Upper lobe of left lung (tissue), 4 donors: Measurements from ENCODE around the gene TEF.

Experiments
- EP300 ChIP-seq, 4 donors: sonication (generic); formaldehyde crosslinking; IDR thresholded peaks; one replicate each; pipeline ENCODE4 v1.5.1; 2017; ENCODE audit warnings: antibody characterized with exemption in 4 of 4, control low read depth in 2 of 4
- POLR2AphosphoS5 ChIP-seq, 2 donors: sonication (generic); formaldehyde crosslinking; IDR thresholded peaks; one replicate each; pipeline ENCODE4 v1.5.1; 2017; ENCODE audit warnings: antibody characterized with exemption in 2 of 2
- TF ChIP-seq, protein P1 (sequence below), 6 experiments: fragments of 450-650 bp in 4 of 6; fragments of 200-600 bp in 2 of 6; sonication (generic) in 2 of 6; IDR thresholded peaks; one replicate each; pipeline ENCODE4 v1.5.1; 2016 to 2019; ENCODE audit warnings: antibody characterized with exemption in 6 of 6

DNA sequence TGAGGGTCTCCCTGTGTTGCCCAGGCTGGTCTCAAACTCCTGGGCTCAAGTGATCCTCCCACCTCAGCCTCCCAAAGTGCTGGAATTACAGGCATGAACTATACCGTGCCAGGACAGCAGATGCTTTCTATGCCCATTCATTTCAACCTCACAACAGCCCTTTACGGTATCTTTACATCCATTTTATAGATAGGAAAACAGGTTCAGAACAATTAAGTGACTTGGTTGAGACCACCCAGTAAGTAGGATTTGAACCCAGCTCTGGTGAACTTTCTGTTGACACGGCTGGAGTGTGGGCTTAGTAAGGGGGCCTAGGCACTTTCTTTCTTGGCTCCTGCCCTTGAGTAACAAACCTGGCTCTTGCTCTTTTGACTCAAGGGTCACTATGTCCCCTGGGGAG lies 25.7 kb downstream of the TEF start:
- TF ChIP-seq, protein P1, sequence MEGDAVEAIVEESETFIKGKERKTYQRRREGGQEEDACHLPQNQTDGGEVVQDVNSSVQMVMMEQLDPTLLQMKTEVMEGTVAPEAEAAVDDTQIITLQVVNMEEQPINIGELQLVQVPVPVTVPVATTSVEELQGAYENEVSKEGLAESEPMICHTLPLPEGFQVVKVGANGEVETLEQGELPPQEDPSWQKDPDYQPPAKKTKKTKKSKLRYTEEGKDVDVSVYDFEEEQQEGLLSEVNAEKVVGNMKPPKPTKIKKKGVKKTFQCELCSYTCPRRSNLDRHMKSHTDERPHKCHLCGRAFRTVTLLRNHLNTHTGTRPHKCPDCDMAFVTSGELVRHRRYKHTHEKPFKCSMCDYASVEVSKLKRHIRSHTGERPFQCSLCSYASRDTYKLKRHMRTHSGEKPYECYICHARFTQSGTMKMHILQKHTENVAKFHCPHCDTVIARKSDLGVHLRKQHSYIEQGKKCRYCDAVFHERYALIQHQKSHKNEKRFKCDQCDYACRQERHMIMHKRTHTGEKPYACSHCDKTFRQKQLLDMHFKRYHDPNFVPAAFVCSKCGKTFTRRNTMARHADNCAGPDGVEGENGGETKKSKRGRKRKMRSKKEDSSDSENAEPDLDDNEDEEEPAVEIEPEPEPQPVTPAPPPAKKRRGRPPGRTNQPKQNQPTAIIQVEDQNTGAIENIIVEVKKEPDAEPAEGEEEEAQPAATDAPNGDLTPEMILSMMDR (IDR thresholded peaks at IDR 0.05), result no peak
- TF ChIP-seq POLR2AphosphoS5 (IDR thresholded peaks at IDR 0.05), result no peak
- no peak for TF ChIP-seq EP300 (IDR thresholded peaks at IDR 0.05)
